IMR-90 (cell line): Measurements from ENCODE around the gene TRMT1L. TPM values are rescaled to one million over a fixed set of nuclear protein-coding genes. Genes with fewer than 3 reads are reported as not detected.
A peak's percentile ranks its signal among the peaks of the same experiment; 100 is the strongest.

ENCODE experiments used
- ATAC-seq: fragments of 200-7000 bp; cut with Tn5 transposase; 2 replicates; pipeline ENCODE4 v1.9.1; 2020; ENCODE audit warnings: low read depth, mild to moderate bottlenecking, moderate library complexity
- BruUV-seq: library from RNA; stranded (reverse); fragments of 400-500 nt; replicated peaks from 2 replicates; lab custom pipeline; 2021; lab: Mats Ljungman, UMichigan
- CTCF ChIA-PET: fragments of 300-600 bp; formaldehyde crosslinking; extraction: SDS; loops from one replicate; lab custom pipeline; 2021; ENCODE audit warnings: antibody characterized with exemption; lab: Yijun Ruan, JAX
- POLR2A ChIA-PET: fragments of 300-600 bp; sonication (Branson Sonifier 250); formaldehyde crosslinking; loops from one replicate; lab custom pipeline; 2022; ENCODE audit warnings: antibody characterized with exemption; ENCODE audit not compliant: unreplicated experiment; lab: Charles Lee
- DNase-seq: peaks from one replicate; pipeline ENCODE4 v3.0.0; 2013
- H2AFZ ChIP-seq: replicated peaks from 2 replicates; pipeline ENCODE3; 2013; ENCODE audit warnings: low read length, mild to moderate bottlenecking; ENCODE audit not compliant: poor library complexity
- H2AK5ac ChIP-seq: 2 replicates; pipeline ENCODE4 v1.6.1; 2013; ENCODE audit warnings: low read depth, low read length, inconsistent platforms
- H2AK9ac ChIP-seq: replicated peaks from 2 replicates; pipeline ENCODE3; 2013; ENCODE audit warnings: mild to moderate bottlenecking, low read depth, low read length, moderate library complexity; ENCODE audit not compliant: poor library complexity
- H2BK120ac ChIP-seq: 2 replicates; pipeline ENCODE4 v1.6.1; 2013; ENCODE audit warnings: low read depth, low read length, inconsistent platforms
- H2BK15ac ChIP-seq: 3 replicates; pipeline ENCODE4 v1.6.1; 2013; ENCODE audit warnings: low read depth, low read length, inconsistent platforms
- H2BK20ac ChIP-seq: 2 replicates; pipeline ENCODE4 v1.6.1; 2013; ENCODE audit warnings: low read depth, mild to moderate bottlenecking, inconsistent platforms, low read length, moderate library complexity
- H2BK5ac ChIP-seq: 2 replicates; pipeline ENCODE4 v1.6.1; 2013; ENCODE audit warnings: mild to moderate bottlenecking, low read depth, low read length, inconsistent platforms; ENCODE audit not compliant: poor library complexity, severe bottlenecking
- H3K14ac ChIP-seq: replicated peaks from 2 replicates; pipeline ENCODE4 v1.6.1; 2013; ENCODE audit warnings: low read depth, low read length, inconsistent platforms
- H3K18ac ChIP-seq: 2 replicates; pipeline ENCODE4 v1.6.1; 2013; ENCODE audit warnings: low read depth, low read length, control low read depth
- H3K23ac ChIP-seq: 2 replicates; pipeline ENCODE4 v1.6.1; 2013; ENCODE audit warnings: low read depth, low read length, inconsistent platforms
- H3K27ac ChIP-seq: 2 replicates; pipeline ENCODE4 v1.5.1; 2013; ENCODE audit warnings: mild to moderate bottlenecking, control low read depth, low read length; ENCODE audit not compliant: insufficient read depth
- H3K27me3 ChIP-seq: 2 replicates; pipeline ENCODE4 v1.6.1; 2013; ENCODE audit warnings: low read length; ENCODE audit not compliant: control insufficient read depth, insufficient read depth
- H3K36me3 ChIP-seq: 2 replicates; pipeline ENCODE4 v1.6.1; 2013; ENCODE audit warnings: low read length, mixed read lengths; ENCODE audit not compliant: control insufficient read depth, insufficient read depth
- H3K4ac ChIP-seq: 2 replicates; pipeline ENCODE4 v1.6.1; 2013; ENCODE audit warnings: low read depth, low read length, inconsistent platforms
- H3K4me1 ChIP-seq: 2 replicates; pipeline ENCODE4 v1.6.1; 2013; ENCODE audit warnings: low read length, mixed read lengths; ENCODE audit not compliant: control insufficient read depth, insufficient read depth
- H3K4me2 ChIP-seq: 2 replicates; pipeline ENCODE4 v1.6.1; 2013; ENCODE audit warnings: low read depth, mild to moderate bottlenecking, control low read depth, low read length, moderate library complexity
- H3K4me3 ChIP-seq: 2 replicates; pipeline ENCODE4 v1.5.1; 2013; ENCODE audit warnings: low read depth, mild to moderate bottlenecking, control low read depth, low read length, moderate library complexity; ENCODE audit not compliant: insufficient read depth
- H3K56ac ChIP-seq: 2 replicates; pipeline ENCODE4 v1.6.1; 2013; ENCODE audit warnings: low read length, inconsistent platforms; ENCODE audit not compliant: insufficient read depth; ENCODE audit errors: extremely low read depth
- H3K79me1 ChIP-seq, 2 experiments: 2 replicates each; pipeline ENCODE4 v1.6.1; 2013; ENCODE audit warnings: low read length in 2 of 2, inconsistent platforms in 1 of 2, low read depth in 1 of 2
- H3K9ac ChIP-seq: 2 replicates; pipeline ENCODE4 v1.6.1; 2013; ENCODE audit warnings: low read depth, low read length, control low read depth
- H3K9me1 ChIP-seq: 2 replicates; pipeline ENCODE4 v1.6.1; 2013; ENCODE audit warnings: low read length, inconsistent platforms; ENCODE audit not compliant: insufficient read depth
- H3K9me3 ChIP-seq: 2 replicates; pipeline ENCODE4 v1.6.1; 2013; ENCODE audit warnings: low read length; ENCODE audit not compliant: control insufficient read depth, insufficient read depth
- H4K20me1 ChIP-seq: 2 replicates; pipeline ENCODE4 v1.6.1; 2013; ENCODE audit warnings: low read length, inconsistent platforms; ENCODE audit not compliant: insufficient read depth
- H4K5ac ChIP-seq: 2 replicates; pipeline ENCODE4 v1.6.1; 2013; ENCODE audit warnings: mild to moderate bottlenecking, low read depth, low read length, control low read depth
- H4K8ac ChIP-seq, 2 experiments: 2 replicates each; pipeline ENCODE4 v1.6.1; 2013; ENCODE audit warnings: low read depth in 2 of 2, low read length in 2 of 2, control low read depth in 1 of 2, inconsistent platforms in 1 of 2
- H4K91ac ChIP-seq: 2 replicates; pipeline ENCODE4 v1.6.1; 2013; ENCODE audit warnings: low read depth, low read length, inconsistent platforms; ENCODE audit not compliant: insufficient read depth
- BHLHE40 ChIP-seq: fragments of 150-350 bp; IDR thresholded peaks from 2 replicates; pipeline ENCODE4 v1.6.1; 2016; ENCODE audit warnings: mild to moderate bottlenecking, low read depth, low read length
- CEBPB ChIP-seq: IDR thresholded peaks from 2 replicates; pipeline ENCODE4 v1.6.1; 2012; ENCODE audit warnings: low read depth, low read length, improper control_type of control experiment
- CHD1 ChIP-seq: IDR thresholded peaks from 2 replicates; pipeline ENCODE4 v1.6.1; 2012; ENCODE audit warnings: low read depth, low read length, improper control_type of control experiment
- CTCF ChIP-seq: conservative IDR thresholded peaks from 2 replicates; pipeline ENCODE4 v1.5.1; 2012; ENCODE audit warnings: mild to moderate bottlenecking, low read depth, low read length, improper control_type of control experiment
- ELK1 ChIP-seq: fragments of 150-350 bp; IDR thresholded peaks from 2 replicates; pipeline ENCODE4 v1.6.1; 2016; ENCODE audit warnings: low read depth, mild to moderate bottlenecking, low read length, moderate library complexity, borderline replicate concordance
- FOS ChIP-seq: fragments of 150-350 bp; IDR thresholded peaks from 2 replicates; pipeline ENCODE4 v1.6.1; 2016; ENCODE audit warnings: low read depth, low read length
- MAFK ChIP-seq: IDR thresholded peaks from 2 replicates; pipeline ENCODE4 v1.6.1; 2012; ENCODE audit warnings: low read depth, low read length, improper control_type of control experiment
- MAZ ChIP-seq: IDR thresholded peaks from 2 replicates; pipeline ENCODE4 v1.6.1; 2012; ENCODE audit warnings: low read depth, mild to moderate bottlenecking, low read length, improper control_type of control experiment, moderate library complexity, borderline replicate concordance
- MXI1 ChIP-seq: IDR thresholded peaks from 2 replicates; pipeline ENCODE4 v1.6.1; 2012; ENCODE audit warnings: low read depth, mild to moderate bottlenecking, low read length, moderate library complexity, borderline replicate concordance
- NFE2L2 ChIP-seq: fragments of 150-350 bp; IDR thresholded peaks from 2 replicates; pipeline ENCODE4 v1.6.1; 2016; ENCODE audit warnings: low read depth, mild to moderate bottlenecking, low read length
- POLR2A ChIP-seq: IDR thresholded peaks from 2 replicates; pipeline ENCODE4 v1.6.1; 2012; ENCODE audit warnings: mild to moderate bottlenecking, low read depth, low read length
- RAD21 ChIP-seq: IDR thresholded peaks from 2 replicates; pipeline ENCODE4 v1.6.1; 2012; ENCODE audit warnings: low read length, improper control_type of control experiment
- RCOR1 ChIP-seq: IDR thresholded peaks from 2 replicates; pipeline ENCODE4 v1.6.1; 2012; ENCODE audit warnings: mild to moderate bottlenecking, low read length, improper control_type of control experiment; ENCODE audit not compliant: insufficient replicate concordance
- RFX5 ChIP-seq: IDR thresholded peaks from 2 replicates; pipeline ENCODE4 v1.8.0; 2012; ENCODE audit warnings: low read depth, mild to moderate bottlenecking, low read length, moderate library complexity
- SMC3 ChIP-seq: fragments of 150-350 bp; IDR thresholded peaks from 2 replicates; pipeline ENCODE4 v1.6.1; 2016; ENCODE audit warnings: low read depth, mild to moderate bottlenecking, antibody characterized with exemption, low read length, moderate library complexity
- USF2 ChIP-seq: fragments of 150-350 bp; IDR thresholded peaks from 2 replicates; pipeline ENCODE4 v1.6.1; 2017; ENCODE audit warnings: mild to moderate bottlenecking, antibody characterized with exemption, low read length, low read depth
- WGBS, 2 experiments: methylation state at CpG; one replicate each; pipeline versions ENCODE4 v1.1.5 to v1.1.7; 2013; ENCODE audit warnings: missing lambda C conversion rate in 2 of 2; ENCODE audit not compliant: insufficient read length in 1 of 2; ENCODE audit errors: extremely low coverage in 2 of 2; 5-methylcytosine and 5-hydroxymethylcytosine counted together
- dilution Hi-C: fragments of 300-500 bp; cut with HindIII; formaldehyde crosslinking; loops from one replicate; pipeline ENCODE4 v1.14.3; 2018; ENCODE audit warnings: low sequenced_read_pairs; ENCODE audit not compliant: unreplicated experiment
- in situ Hi-C: fragments of 300-500 bp; cut with MboI; formaldehyde crosslinking; loops from 3 replicates; pipeline ENCODE4 v1.14.3; 2019; ENCODE audit warnings: low sequenced_read_pairs, inconsistent platforms, mixed read lengths
- intact Hi-C: fragments of 100-400 bp; cut with micrococcal nuclease; formaldehyde crosslinking; loops from 2 replicates; pipeline ENCODE4 v1.10.0; 2022
- polyA plus RNA-seq, 3 experiments: library from polyadenylated mRNA; depleted of rRNA; stranded (reverse); fragments of >200 nt; gene quantifications; 2 replicates each; pipeline ENCODE4 v1.2.3, GENCODE V29; 2012; ENCODE audit warnings: low replicate concordance in 1 of 3
- total RNA-seq: library from RNA; depleted of rRNA; stranded (reverse); fragments of >200 nt; gene quantifications from 2 replicates; pipeline ENCODE4 v1.2.3, GENCODE V29; 2012

The TRMT1L gene
- total and polyA plus RNA-seq, 2 of the 4 experiments (the other 2 are of a cell fraction), result 11.0 to 21.9 TPM

DNA sequence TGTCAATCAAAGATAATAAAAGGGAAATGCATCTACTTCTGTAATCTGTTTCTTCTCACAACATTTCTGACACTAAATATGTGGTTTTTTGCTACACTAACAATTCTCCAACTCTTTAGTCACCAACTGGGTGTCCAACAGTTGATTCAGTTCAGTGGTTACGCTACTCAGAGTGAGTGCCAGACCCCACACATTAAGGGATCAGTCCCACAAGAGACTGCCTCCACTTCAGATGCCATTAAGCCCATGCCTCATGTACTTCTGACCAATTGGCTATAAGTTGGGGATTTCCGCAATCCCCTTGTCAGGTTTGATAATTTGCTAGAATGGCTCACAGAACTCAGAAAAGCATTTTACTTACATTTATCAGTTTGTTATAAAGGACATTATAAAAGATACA is 83.0 kb downstream of the TRMT1L start:
- Histone ChIP-seq H2AK5ac (no peak overlapping the region), H2BK15ac (no peak overlapping the region), H4K8ac (no peak overlapping the region), H3K79me1 (peaks cover 12 to 57% of the 10 kb centered on the region in 2 experiments), H3K4me3 (no peak overlapping the region), H3K14ac (no peak overlapping the region), H3K4me1 (0 out of 2 replicates have a peak, but pooled peaks cover 2% of the 10 kb centered on the region), H3K9me3 (no peaks in the 10 kb centered on the region), H3K56ac (no peak overlapping the region), H3K4me2 (no peak overlapping the region), H3K23ac (no peak overlapping the region), H3K4ac (no peak overlapping the region), H3K18ac (no peak overlapping the region), H2AFZ (no peak overlapping the region), H3K9me1 (0 out of 2 replicates have a peak, but pooled peaks cover 2% of the 10 kb centered on the region), H3K27me3 (no peaks in the 10 kb centered on the region), H4K20me1 (peaks cover 17% of the 10 kb centered on the region; the same call in 1 of the 2 replicates), H3K27ac (no peak overlapping the region), H2BK120ac (no peak overlapping the region), H3K9ac (no peak overlapping the region), H3K36me3 (no peaks in the 10 kb centered on the region), H2BK20ac (no peak overlapping the region), H2AK9ac (no peak overlapping the region), H2BK5ac (no peak overlapping the region), H4K91ac (no peak overlapping the region), H4K5ac (no peak overlapping the region)
- POLR2A ChIA-PET, result no interaction called here
- intact Hi-C loops, result no loop called here
- TF ChIP-seq CHD1 (no peak), USF2 (no peak), RAD21 (no peak), BHLHE40 (no peak), NFE2L2 (no peak), MAFK (no peak), CTCF (no peak), CEBPB (no peak), MAZ (no peak), RCOR1 (no peak), ELK1 (no peak), SMC3 (no peak), FOS (no peak), RFX5 (no peak), POLR2A (no peak), MXI1 (no peak)
- no CpG with 5 or more reads among the region's 2 CpGs for WGBS, 2 experiments
- CTCF ChIA-PET, result no interaction called here
- BruUV-seq, result no TSS peak
- in situ Hi-C loops, result no loop called here
- dilution Hi-C loops, result no loop called here
- DNase-seq (peak; percentile 2), ATAC-seq (no peak)
